Frontal cortex (tissue), 1 donor: ENCODE data around the gene PPIL1. TPM values are rescaled to one million over a fixed set of nuclear protein-coding genes. Genes with fewer than 3 reads are reported as not detected.

ENCODE experiments used
- total RNA-seq: library from RNA; depleted of rRNA; stranded (reverse); fragments of >200 nt; gene quantifications from one replicate; pipeline ENCODE4 v1.2.3, GENCODE V29; 2014

PPIL1 gene
- total RNA-seq, 1 donor from 2014 or later, result 40.8 TPM

Other genes starting within 250 kb of the PPIL1 start
- 2.0 TPM for gene CDKN1A, start 196.1 kb downstream of the PPIL1 start, total RNA-seq
- gene RAB44, start 177.0 kb downstream of the PPIL1 start, total RNA-seq, result not detected
- gene CPNE5, start 35.4 kb downstream of the PPIL1 start, total RNA-seq, result 12.6 TPM
- 28.9 TPM for gene C6orf89, start 11.1 kb upstream of the PPIL1 start, total RNA-seq
- under 0.01 TPM for gene PI16, start 79.9 kb upstream of the PPIL1 start, total RNA-seq
- 152 TPM for gene MTCH1, start 111.4 kb upstream of the PPIL1 start, total RNA-seq
- gene FGD2, start 130.9 kb upstream of the PPIL1 start, total RNA-seq, result 0.82 TPM